Measurements from ENCODE around the gene MCM10.

The MCM10 gene

DNA sequence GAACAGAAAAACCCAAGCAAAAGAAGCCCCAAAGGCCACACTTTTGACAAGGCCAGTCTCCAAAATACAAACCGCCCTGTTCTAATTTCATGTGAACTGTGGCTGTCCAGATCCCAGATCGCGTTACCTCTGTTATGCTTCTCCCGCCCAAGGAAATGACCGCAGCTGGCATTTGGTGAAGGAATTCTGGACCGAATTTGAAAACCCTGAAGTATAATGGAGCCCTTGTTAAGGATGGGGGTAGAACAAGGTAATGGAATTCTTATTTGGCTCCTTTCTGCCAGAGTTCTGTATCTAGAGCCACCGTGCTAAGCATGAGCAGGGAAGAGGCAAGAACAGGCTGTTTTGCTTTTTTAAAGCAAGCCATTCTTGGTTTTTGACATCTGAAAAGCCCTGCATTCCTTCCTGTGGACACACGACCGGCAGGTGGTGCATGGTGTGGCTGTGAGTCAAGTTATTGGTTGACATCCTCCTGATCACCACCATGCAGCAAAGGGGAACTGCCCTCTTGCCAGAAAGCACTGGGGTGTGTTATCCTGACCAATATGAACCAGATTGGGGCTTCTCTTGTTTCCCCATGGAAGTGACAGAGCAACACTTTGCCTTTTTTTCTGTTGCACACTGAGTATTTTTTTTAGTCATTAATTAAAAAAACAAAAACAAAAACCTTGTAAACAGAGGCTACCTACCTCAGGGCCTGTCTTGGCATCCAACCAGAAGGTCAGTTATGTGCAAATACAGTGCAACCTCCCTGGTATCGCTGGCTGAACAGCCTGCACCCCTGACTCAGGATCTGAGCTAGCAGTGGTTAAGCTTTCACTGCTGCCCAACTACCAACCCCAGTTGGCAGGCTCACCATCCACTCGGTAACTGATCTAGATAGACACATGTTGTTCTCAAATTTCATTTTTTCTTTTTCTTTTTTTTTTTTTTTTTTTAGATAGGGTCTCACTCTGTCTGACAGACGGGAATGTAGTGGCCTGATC, 58.6 kb downstream of the MCM10 start:
- TF ChIP-seq CTCF (conservative IDR thresholded peaks at IDR 0.05) (peak; percentile 72), ZFX (IDR thresholded peaks at IDR 0.05) (no peak)
- peak overlapping the region; percentile 30 for H3K27ac ChIP-seq

DNA sequence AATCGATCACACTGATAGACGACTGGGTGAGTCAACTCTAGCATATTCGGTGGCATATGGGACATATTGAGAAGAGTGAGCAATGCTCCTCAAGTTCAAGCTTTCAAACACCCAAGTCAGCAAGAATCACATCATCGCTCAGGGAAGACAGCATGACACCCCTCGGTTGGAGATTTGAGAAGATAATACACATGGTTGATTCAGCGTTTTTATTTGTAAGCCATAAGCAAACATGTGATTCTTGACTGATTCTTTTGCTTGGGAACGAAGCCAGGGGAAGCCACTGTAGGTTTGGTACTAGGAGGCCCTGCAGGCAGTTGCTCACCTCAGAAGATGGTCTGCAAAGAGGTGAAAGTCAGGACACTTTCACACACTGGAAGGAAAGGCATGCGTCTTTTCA, 60.2 kb downstream of the MCM10 start:
- H3K27ac ChIP-seq: no peak overlapping the region
- TF ChIP-seq CTCF (conservative IDR thresholded peaks at IDR 0.05) (no peak), ZFX (IDR thresholded peaks at IDR 0.05) (no peak)

GRCh38 chr10:13222151-13222550, 60.8 kb downstream of the MCM10 start:
- no peak overlapping the region for H3K27ac ChIP-seq
- TF ChIP-seq ZFX (IDR thresholded peaks at IDR 0.05): no peak
- no peak for TF ChIP-seq CTCF (conservative IDR thresholded peaks at IDR 0.05)

- H3K27ac ChIP-seq: no peak overlapping the region
- TF ChIP-seq ZFX (IDR thresholded peaks at IDR 0.05) (no peak), CTCF (conservative IDR thresholded peaks at IDR 0.05) (no peak)
Measured at GRCh38 chr10:13222566-13222965, 61.2 kb downstream of the MCM10 start.

DNA sequence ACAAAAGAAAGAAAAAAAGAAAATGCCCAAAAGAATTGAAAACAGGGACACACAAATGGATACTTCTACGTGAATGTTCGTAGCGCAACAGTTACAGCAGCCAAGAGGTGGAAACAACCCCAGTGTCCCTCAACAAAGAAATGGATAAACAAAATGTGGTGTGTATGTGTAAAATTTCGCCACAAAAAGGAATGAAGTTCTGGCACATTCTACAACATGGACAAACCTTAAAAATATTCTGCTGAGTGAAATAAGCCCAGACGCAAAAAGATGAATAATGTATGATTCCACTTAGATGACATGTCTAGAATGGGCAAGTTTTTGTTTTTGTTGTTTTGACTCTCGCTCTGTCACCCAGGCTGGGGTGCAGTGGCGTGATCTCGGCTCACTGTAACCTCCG, 61.9 kb downstream of the MCM10 start:
- no peak overlapping the region for H3K27ac ChIP-seq
- TF ChIP-seq ZFX (IDR thresholded peaks at IDR 0.05): no peak
- TF ChIP-seq CTCF (conservative IDR thresholded peaks at IDR 0.05): no peak

- no peak overlapping the region for H3K27ac ChIP-seq
- no peak for TF ChIP-seq CTCF (conservative IDR thresholded peaks at IDR 0.05)
- no peak for TF ChIP-seq ZFX (IDR thresholded peaks at IDR 0.05)
Measured at GRCh38 chr10:13224210-13224995, 63.0 kb downstream of the MCM10 start.

GRCh38 chr10:13225601-13226000, 64.2 kb downstream of the MCM10 start:
- no peak for TF ChIP-seq ZFX (IDR thresholded peaks at IDR 0.05)
- TF ChIP-seq CTCF (conservative IDR thresholded peaks at IDR 0.05): no peak
- no peak overlapping the region for H3K27ac ChIP-seq

Measured in C4-2B (cell line).